Transverse colon (tissue), 4 donors: Measurements from ENCODE around the gene DYRK1B. TPM values are rescaled to one million over a fixed set of nuclear protein-coding genes. Genes with fewer than 3 reads are reported as not detected.

ENCODE experiments used
- DNase-seq: peaks from one replicate; pipeline ENCODE4 v3.0.0-alpha.2; 2019
- H3K27ac ChIP-seq, 4 donors: fragments of 200-600 bp; sonication (generic); 2 replicates each; pipeline ENCODE4 v1.5.1; 2016 to 2018; ENCODE audit warnings: inconsistent platforms in 4 of 4
- H3K27me3 ChIP-seq: fragments of 200-600 bp; sonication (generic); 2 replicates; pipeline ENCODE4 v1.5.1; 2017; ENCODE audit warnings: inconsistent platforms
- H3K36me3 ChIP-seq, 4 donors: fragments of 200-600 bp; sonication (generic); 2 replicates each; pipeline ENCODE4 v1.5.1; 2017 to 2019; ENCODE audit warnings: inconsistent platforms in 4 of 4
- H3K4me1 ChIP-seq, 4 donors: fragments of 200-600 bp; sonication (generic); 2 replicates each; pipeline ENCODE4 v1.5.1; 2017 to 2020; ENCODE audit warnings: inconsistent platforms in 4 of 4
- H3K4me3 ChIP-seq, 4 donors: fragments of 200-600 bp; sonication (generic); 1 replicate in 1 of 4; 2 replicates in 3 of 4; pipeline versions ENCODE4 v1.5.1 to v1.6.1; 2017 to 2019; ENCODE audit warnings: inconsistent platforms in 4 of 4
- H3K9me3 ChIP-seq, 2 donors: fragments of 200-600 bp; sonication (generic); 2 replicates each; pipeline ENCODE4 v1.5.1; 2017 to 2019; ENCODE audit warnings: inconsistent platforms in 2 of 2
- CTCF ChIP-seq, 5 experiments: fragments of 200-600 bp in 3 of 5; fragments of 450-650 bp in 2 of 5; sonication (generic) in 3 of 5; IDR thresholded peaks; 1 replicate in 2 of 5; 2 replicates in 3 of 5; pipeline ENCODE4 v1.5.1; 2016 to 2017; ENCODE audit warnings: antibody characterized with exemption in 5 of 5, inconsistent platforms in 3 of 5, mild to moderate bottlenecking in 2 of 5, moderate library complexity in 1 of 5
- EP300 ChIP-seq: sonication (generic); formaldehyde crosslinking; IDR thresholded peaks from one replicate; pipeline ENCODE4 v1.6.1; 2017; ENCODE audit warnings: antibody characterized with exemption, low read depth
- POLR2A ChIP-seq: fragments of 450-650 bp; IDR thresholded peaks from one replicate; pipeline ENCODE4 v1.6.1; 2016; ENCODE audit warnings: antibody characterized with exemption, mild to moderate bottlenecking, moderate library complexity
- POLR2AphosphoS5 ChIP-seq, 3 donors: sonication (generic); formaldehyde crosslinking; IDR thresholded peaks; one replicate each; pipeline ENCODE4 v1.6.1; 2016; ENCODE audit warnings: antibody characterized with exemption in 3 of 3
- WGBS, 2 donors: methylation state at CpG; one replicate each; pipeline ENCODE4 v1.1.5; 2018; ENCODE audit warnings: low coverage in 1 of 2; 5-methylcytosine and 5-hydroxymethylcytosine counted together
- in situ Hi-C, 4 donors: fragments of 200-750 bp; cut with MboI; loops; one replicate each; pipeline versions ENCODE4 v1.15.0 to v1.15.1; 2017; ENCODE audit warnings: low sequenced_read_pairs in 3 of 4, low pct_ligation_motif_present in 1 of 4, low pct_unique_long_range_greater_than_20kb in 1 of 4
- intact Hi-C: fragments of 100-400 bp; cut with DNase I; formaldehyde crosslinking; loops from one replicate; pipeline ENCODE4 v1.15.1; 2023; ENCODE audit warnings: low total_unique reads
- total RNA-seq, 4 donors: library from RNA; depleted of rRNA; stranded (reverse); fragments of >200 nt; gene quantifications; one replicate each; pipeline ENCODE4 v1.1.0, GENCODE V29; 2016

DYRK1B gene
- total RNA-seq, 4 donors from 2014 or later, result 13.3 to 16.1 (median 15.1) TPM

- in situ Hi-C loops, result no loop called here
- intact Hi-C loops, result no loop called here
- peak overlapping the region; percentile 60 to 90 (median 87) for H3K27ac ChIP-seq
Measured at GRCh38 chr19:39834287-39834841, 402 bp upstream of the DYRK1B start.

GRCh38 chr19:39833160-39833463 lies 850 bp downstream of the DYRK1B start:
- H3K9me3 ChIP-seq, result no peaks in the 10 kb centered on the region
- in situ Hi-C loops, result no loop called here
- intact Hi-C loops, result no loop called here
- peak overlapping the region; percentile 75 to 95 (median 84) for H3K4me3 ChIP-seq
- DNase-seq, result no peak
- WGBS, 2 donors, result 4% methylated on average over 19 of the region's 24 CpGs; no CpG with 5 or more reads in 1 of the 2 donors
- H3K36me3 ChIP-seq, result peaks cover 0 to 40% (median 17%) of the 10 kb centered on the region in 4 donors
- H3K27me3 ChIP-seq, result no peaks in the 10 kb centered on the region
- H3K27ac ChIP-seq, result peak overlapping the region; percentile 78 to 90 (median 87)
- TF ChIP-seq EP300, result no peak
- H3K4me1 ChIP-seq, result peaks cover 9 to 16% (median 12%) of the 10 kb centered on the region in 4 donors

More at GRCh38 chr19:39834287-39834841, 402 bp upstream of the DYRK1B start:
- Histone ChIP-seq H3K36me3 (peaks cover 0 to 36% (median 16%) of the 10 kb centered on the region in 4 donors), H3K4me1 (peaks cover 9 to 16% (median 12%) of the 10 kb centered on the region in 4 donors), H3K27me3 (no peaks in the 10 kb centered on the region), H3K4me3 (peak overlapping the region in 2 of 4 donors; percentile 77 to 90), H3K9me3 (no peaks in the 10 kb centered on the region)
- TF ChIP-seq POLR2AphosphoS5 (IDR thresholded peaks at IDR 0.05) (no peak), EP300 (no peak), POLR2A (no peak), CTCF (IDR thresholded peaks at IDR 0.05) (no peak)
- DNase-seq, result no peak
- 30 to 44% methylated on average over 4 to 19 of the region's 19 CpGs for WGBS, 2 donors

GRCh38 chr19:39832341-39833083 lies 1.4 kb downstream of the DYRK1B start:
- no peak for DNase-seq
- no peaks in the 10 kb centered on the region for H3K27me3 ChIP-seq
- H3K36me3 ChIP-seq, result peaks cover 0 to 38% (median 18%) of the 10 kb centered on the region in 4 donors
- H3K9me3 ChIP-seq, result no peaks in the 10 kb centered on the region
- no peak for TF ChIP-seq CTCF (IDR thresholded peaks at IDR 0.05)
- no peak for TF ChIP-seq POLR2A
- TF ChIP-seq EP300, result no peak
- TF ChIP-seq POLR2AphosphoS5 (IDR thresholded peaks at IDR 0.05), result no peak
- 67 to 68% methylated on average over 4 to 5 of the region's 5 CpGs for WGBS, 2 donors
- in situ Hi-C loops (no loop called here), intact Hi-C loops (no loop called here)
- H3K27ac ChIP-seq, result peak overlapping the region; percentile 78 to 90 (median 87)
- H3K4me1 ChIP-seq, result peaks cover 9 to 16% (median 12%) of the 10 kb centered on the region in 4 donors
- H3K4me3 ChIP-seq, result peak overlapping the region in 3 of 4 donors; percentile 77 to 95 (median 90)

- in situ Hi-C loops, result no loop called here
- TF ChIP-seq EP300 (no peak), CTCF (IDR thresholded peaks at IDR 0.05) (no peak), POLR2AphosphoS5 (IDR thresholded peaks at IDR 0.05) (no peak), POLR2A (no peak)
Measured at GRCh38 chr19:39831679-39832078, 2.3 kb downstream of the DYRK1B start.

More at GRCh38 chr19:39831679-39832078, 2.3 kb downstream of the DYRK1B start:
- H3K36me3 ChIP-seq, result peaks cover 0 to 33% (median 15%) of the 10 kb centered on the region in 4 donors
- DNase-seq, result no peak
- intact Hi-C loops, result no loop called here
- no peaks in the 10 kb centered on the region for H3K9me3 ChIP-seq
- H3K27ac ChIP-seq, result no peak overlapping the region
- H3K4me1 ChIP-seq, result peaks cover 9 to 16% (median 12%) of the 10 kb centered on the region in 4 donors
- H3K27me3 ChIP-seq, result no peaks in the 10 kb centered on the region
- WGBS, 2 donors, result 88 to 96% methylated on average over 1 to 16 of the region's 16 CpGs
- no peak overlapping the region for H3K4me3 ChIP-seq
